GM12865 (cell line): Measurements from ENCODE around the gene RNU6-7.
A peak's percentile ranks its signal among the peaks of the same experiment; 100 is the strongest.

ENCODE experiments used
- DNase-seq: peaks from one replicate; pipeline ENCODE4 v3.0.0; 2010; ENCODE audit warnings: low read depth
- H3K4me3 ChIP-seq: 2 replicates; pipeline ENCODE4 v1.5.1; 2011; ENCODE audit warnings: mild to moderate bottlenecking, low read depth, low read length, control low read depth
- CTCF ChIP-seq: IDR thresholded peaks from 2 replicates; pipeline ENCODE4 v1.5.1; 2011; ENCODE audit warnings: low read length, control low read depth, low read depth, inconsistent platforms; ENCODE audit not compliant: insufficient read depth; ENCODE audit errors: missing control alignments

RNU6-7 gene

GRCh38 chr14:32202998-32203882, 1.4 kb downstream of the RNU6-7 start, which contains the start of gene RNU6-8:
Gene RNU6-8 (minus strand): TSS chr14:32203269.
- peak; percentile 95 for DNase-seq
- H3K4me3 ChIP-seq = peak within 1 kb of the TSS; percentile 69
- TF ChIP-seq CTCF = no peak

GRCh38 chr14:32203928-32204357, 2.1 kb downstream of the RNU6-7 start:
- H3K4me3 ChIP-seq = peak overlapping the region; percentile 69
- peak; percentile 21 for DNase-seq
- TF ChIP-seq CTCF = no peak

- no peak for DNase-seq
- H3K4me3 ChIP-seq = no peak overlapping the region
- no peak for TF ChIP-seq CTCF
These were observed 3.7 kb downstream of the RNU6-7 start for GRCh38 chr14:32205554-32205953.

GRCh38 chr14:32205984-32206383, 4.1 kb downstream of the RNU6-7 start:
- DNase-seq = peak; percentile 77
- TF ChIP-seq CTCF = no peak
- H3K4me3 ChIP-seq = no peak overlapping the region

- no peak for DNase-seq
- no peak overlapping the region for H3K4me3 ChIP-seq
- TF ChIP-seq CTCF = no peak
These were observed 4.7 kb downstream of the RNU6-7 start for GRCh38 chr14:32206552-32206951.

GRCh38 chr14:32208490-32208889, 6.6 kb downstream of the RNU6-7 start:
- TF ChIP-seq CTCF = no peak

More at GRCh38 chr14:32208490-32208889, 6.6 kb downstream of the RNU6-7 start:
- H3K4me3 ChIP-seq = no peak overlapping the region
- no peak for DNase-seq
